Tracheal epithelial cell (primary cell): ENCODE data around the gene KLK2. TPM values are rescaled to one million over a fixed set of nuclear protein-coding genes. Genes with fewer than 3 reads are reported as not detected.

Source experiments
- total RNA-seq: library from RNA; depleted of rRNA; stranded (reverse); fragments of >200 nt; gene quantifications from 2 replicates; pipeline ENCODE4 v1.2.1, GENCODE V29; 2014

KLK2 gene
- not detected in 2 replicates for total RNA-seq

GRCh38 chr19:50873056-50873455, at the start of gene KLK2:
TSS of gene KLK2 (plus strand) at chr19:50873439. CDS start at chr19:50873474, 35 bp downstream.

GRCh38 chr19:50833117-50833801, 40.0 kb upstream of the KLK2 start, which contains the start of gene KLK15:
TSS of gene KLK15 (minus strand) at chr19:50833574. CDS start at chr19:50831492, 2,082 bp downstream.

GRCh38 chr19:50854636-50855410, 18.4 kb upstream of the KLK2 start, which contains the start of gene KLK3:
TSS of gene KLK3 (plus strand) at chr19:50854915. CDS start at chr19:50854956, 41 bp downstream.

GRCh38 chr19:50911206-50912101, 38.2 kb downstream of the KLK2 start, which contains the start of gene KLK4:
TSS of gene KLK4 (minus strand) at chr19:50911395. CDS start at chr19:50910738, 657 bp downstream.

Other genes with a start within 250 kb of the KLK2 start
- gene SYT3, start 233.6 kb upstream of the KLK2 start, total RNA-seq = not detected in 2 replicates
- gene C19orf81, start 224.0 kb upstream of the KLK2 start, total RNA-seq = 0.72 TPM in 1 of 2 replicates, not detected in the other
- not detected in 2 replicates for gene SHANK1, start 153.6 kb upstream of the KLK2 start, total RNA-seq
- not detected in 2 replicates for gene CLEC11A, start 150.1 kb upstream of the KLK2 start, total RNA-seq
- gene GPR32, start 103.0 kb upstream of the KLK2 start, total RNA-seq = not detected in 2 replicates
- gene ACP4, start 83.0 kb upstream of the KLK2 start, total RNA-seq = not detected in 2 replicates
- 0.24 TPM in 1 of 2 replicates, not detected in the other for gene KLK1, start 49.7 kb upstream of the KLK2 start, total RNA-seq
- gene KLK15, start 39.9 kb upstream of the KLK2 start, total RNA-seq = not detected in 2 replicates
- gene KLK3, start 18.5 kb upstream of the KLK2 start, total RNA-seq = under 0.01 and 0.43 TPM in 2 replicates
- not detected in 2 replicates for gene KLK4, start 38.0 kb downstream of the KLK2 start, total RNA-seq
- gene KLK5, start 79.6 kb downstream of the KLK2 start, total RNA-seq = 1.7 and 23.6 TPM in 2 replicates
- gene KLK6, start 96.2 kb downstream of the KLK2 start, total RNA-seq = 0.85 and 3.1 TPM in 2 replicates
- gene KLK7, start 110.5 kb downstream of the KLK2 start, total RNA-seq = 3.2 and 13.0 TPM in 2 replicates
- gene KLK8, start 128.2 kb downstream of the KLK2 start, total RNA-seq = 8.3 and 13.0 TPM in 2 replicates
- 7.7 and 14.5 TPM in 2 replicates for gene KLK10, start 146.3 kb downstream of the KLK2 start, total RNA-seq
- gene KLK11, start 153.2 kb downstream of the KLK2 start, total RNA-seq = 1.1 and 3.9 TPM in 2 replicates
- 0.96 TPM in 1 of 2 replicates, not detected in the other for gene KLK12, start 161.6 kb downstream of the KLK2 start, total RNA-seq
- gene KLK13, start 191.7 kb downstream of the KLK2 start, total RNA-seq = not detected in 2 replicates
- not detected in 2 replicates for gene KLK14, start 209.4 kb downstream of the KLK2 start, total RNA-seq
- gene CTU1, start 235.0 kb downstream of the KLK2 start, total RNA-seq = 17.1 and 20.7 TPM in 2 replicates